Stimulated activated CD4-positive, alpha-beta T cell treated with anti-CD3 and anti-CD28 coated beads, Interleukin-2, amount 100 ng/mL, for 4 hours (primary cell): Measurements from ENCODE around the gene ZCCHC17.
"Not testable (repeated sequence)": the region's sequence is repeated elsewhere in the genome, so short reads cannot be mapped to it uniquely, and the experiment has no call there.

ENCODE experiments used
- DNase-seq: peaks from one replicate; pipeline ENCODE4 v3.0.0-alpha.2; 2020; ENCODE audit warnings: low read depth

ZCCHC17 gene

GRCh38 chr1:31371121-31371959 lies 74.5 kb downstream of the ZCCHC17 start:
- DNase-seq = no peak

GRCh38 chr1:31372051-31372450 lies 75.2 kb downstream of the ZCCHC17 start:
- no peak for DNase-seq

GRCh38 chr1:31372751-31373055 lies 75.9 kb downstream of the ZCCHC17 start:
- DNase-seq = no peak

- DNase-seq = no peak
Measured at GRCh38 chr1:31373056-31373896, 76.4 kb downstream of the ZCCHC17 start, which contains the start of gene FABP3. Gene FABP3, minus strand, starts transcription at chr1:31373076. Its CDS starts 62 bp downstream, at chr1:31373014.

GRCh38 chr1:31373897-31374486 lies 77.2 kb downstream of the ZCCHC17 start:
- DNase-seq = no peak

GRCh38 chr1:31374511-31375196 lies 77.8 kb downstream of the ZCCHC17 start:
- no peak for DNase-seq

- no peak for DNase-seq
Measured at GRCh38 chr1:31376375-31377134, 79.7 kb downstream of the ZCCHC17 start.

- DNase-seq = no peak
Measured at GRCh38 chr1:31377364-31377863, 80.6 kb downstream of the ZCCHC17 start.

- DNase-seq = no peak
Measured at GRCh38 chr1:31378001-31378400, 81.2 kb downstream of the ZCCHC17 start.

GRCh38 chr1:31380181-31380580 lies 83.3 kb downstream of the ZCCHC17 start:
- DNase-seq = no peak

GRCh38 chr1:31381394-31382294 lies 84.8 kb downstream of the ZCCHC17 start:
- no peak for DNase-seq

- no peak for DNase-seq
Measured at GRCh38 chr1:31382379-31382989, 85.7 kb downstream of the ZCCHC17 start.

- DNase-seq = no peak
Measured at GRCh38 chr1:31383967-31384366, 87.1 kb downstream of the ZCCHC17 start.

- DNase-seq = not testable (repeated sequence)
Measured at GRCh38 chr1:31386576-31387243, 89.9 kb downstream of the ZCCHC17 start.

GRCh38 chr1:31387612-31388011 lies 90.8 kb downstream of the ZCCHC17 start:
- DNase-seq = no peak

GRCh38 chr1:31389616-31390015 lies 92.8 kb downstream of the ZCCHC17 start:
- DNase-seq = no peak

- DNase-seq = no peak
Measured at GRCh38 chr1:31390071-31390470, 93.2 kb downstream of the ZCCHC17 start.

- no peak for DNase-seq
Measured at GRCh38 chr1:31393463-31393862, 96.6 kb downstream of the ZCCHC17 start.

GRCh38 chr1:31394584-31395193 lies 97.9 kb downstream of the ZCCHC17 start:
- peak; percentile 51 for DNase-seq
